GM23338 (cell line): ENCODE measurements around the gene IL18R1. TPM values are rescaled to one million over a fixed set of nuclear protein-coding genes. Genes with fewer than 3 reads are reported as not detected.

ENCODE experiments used
- ATAC-seq: fragments of 200-7000 bp; cut with Tn5 transposase; 3 replicates; pipeline ENCODE4 v1.9.1; 2020
- DNase-seq: peaks from one replicate; pipeline ENCODE4 v3.0.0-alpha.2; 2015; ENCODE audit warnings: low spot score
- H2AFZ ChIP-seq: fragments of 200-600 bp; sonication (generic); 2 replicates; pipeline ENCODE4 v1.8.0; 2016; ENCODE audit warnings: antibody characterized with exemption, mild to moderate bottlenecking, moderate library complexity
- H3F3A ChIP-seq: fragments of 200-600 bp; sonication (generic); replicated peaks from 2 replicates; pipeline ENCODE4 v1.8.0; 2017; ENCODE audit warnings: antibody characterized with exemption, mixed run types, low read depth
- H3K27ac ChIP-seq: fragments of 200-600 bp; sonication (generic); 2 replicates; pipeline ENCODE4 v1.6.1; 2016; ENCODE audit warnings: low read depth
- H3K27me3 ChIP-seq: fragments of 200-600 bp; sonication (generic); 2 replicates; pipeline ENCODE4 v1.8.0; 2016; ENCODE audit warnings: mild to moderate bottlenecking, mixed run types, moderate library complexity; ENCODE audit not compliant: insufficient read depth
- H3K36me3 ChIP-seq: fragments of 200-600 bp; sonication (generic); 2 replicates; pipeline ENCODE4 v1.8.0; 2016; ENCODE audit warnings: mild to moderate bottlenecking; ENCODE audit not compliant: insufficient read depth
- H3K4me1 ChIP-seq: fragments of 200-600 bp; sonication (generic); 2 replicates; pipeline ENCODE4 v1.8.0; 2016; ENCODE audit warnings: mild to moderate bottlenecking, moderate library complexity; ENCODE audit not compliant: insufficient read depth
- H3K4me2 ChIP-seq: fragments of 200-600 bp; sonication (generic); 2 replicates; pipeline ENCODE4 v1.7.1; 2017; ENCODE audit warnings: mixed run types
- H3K4me3 ChIP-seq: fragments of 200-600 bp; sonication (generic); 2 replicates; pipeline ENCODE4 v1.6.1; 2016; ENCODE audit warnings: mixed run types
- H3K79me2 ChIP-seq: fragments of 200-600 bp; sonication (generic); replicated peaks from 2 replicates; pipeline ENCODE4 v1.8.0; 2017; ENCODE audit warnings: mild to moderate bottlenecking; ENCODE audit not compliant: insufficient read depth
- H3K9me2 ChIP-seq: fragments of 200-600 bp; sonication (generic); 2 replicates; pipeline ENCODE4 v1.8.0; 2017; ENCODE audit not compliant: insufficient read depth
- H4K20me1 ChIP-seq: fragments of 200-600 bp; sonication (generic); replicated peaks from 2 replicates; pipeline ENCODE4 v1.8.0; 2017; ENCODE audit warnings: mild to moderate bottlenecking; ENCODE audit not compliant: insufficient read depth
- H3K27ac Mint-ChIP-seq: 2 replicates; pipeline ENCODE4 v1.8.0; 2020; ENCODE audit warnings: inconsistent platforms, mild to moderate bottlenecking, moderate library complexity, mixed read lengths
- H3K27me3 Mint-ChIP-seq: 3 replicates; pipeline ENCODE4 v1.8.0; 2022; ENCODE audit warnings: low read depth, mild to moderate bottlenecking, moderate library complexity, mixed read lengths, inconsistent platforms; ENCODE audit not compliant: insufficient read depth, poor library complexity
- H3K36me3 Mint-ChIP-seq: 3 replicates; pipeline ENCODE4 v1.8.0; 2021; ENCODE audit warnings: low read depth, mild to moderate bottlenecking, inconsistent platforms, moderate library complexity, mixed read lengths
- H3K4me1 Mint-ChIP-seq: 3 replicates; pipeline ENCODE4 v1.8.0; 2020; ENCODE audit warnings: mild to moderate bottlenecking, inconsistent platforms, mixed read lengths
- H3K4me3 Mint-ChIP-seq: 3 replicates; pipeline ENCODE4 v1.8.0; 2021; ENCODE audit warnings: moderate library complexity, mild to moderate bottlenecking, inconsistent platforms, mixed read lengths
- H3K9me3 Mint-ChIP-seq: 3 replicates; pipeline ENCODE4 v1.8.0; 2020; ENCODE audit warnings: moderate library complexity, mild to moderate bottlenecking, inconsistent platforms, mixed read lengths
- CREB1 ChIP-seq: fragments of 250-450 bp; sonication (Bioruptor Pico); IDR thresholded peaks from 2 replicates; pipeline ENCODE4 v1.5.0; 2020; ENCODE audit warnings: low read depth, mild to moderate bottlenecking, moderate library complexity
- JUNB ChIP-seq: IDR thresholded peaks from one replicate; pipeline ENCODE4 v1.6.1; 2016; ENCODE audit warnings: antibody characterized with exemption; ENCODE audit not compliant: unreplicated experiment
- POLR2AphosphoS5 ChIP-seq: IDR thresholded peaks from 2 replicates; pipeline ENCODE4 v1.6.1; 2016; ENCODE audit warnings: antibody characterized with exemption, low read depth
- ZNF114 ChIP-seq: fragments of 250-450 bp; sonication (Bioruptor Pico); IDR thresholded peaks from 2 replicates; pipeline ENCODE4 v1.5.0; 2020; ENCODE audit warnings: mild to moderate bottlenecking, moderate library complexity
- ZNF331 ChIP-seq: fragments of 250-450 bp; sonication (Bioruptor Pico); IDR thresholded peaks from 2 replicates; pipeline ENCODE4 v1.5.0; 2020; ENCODE audit warnings: low read depth, mild to moderate bottlenecking, moderate library complexity
- polyA plus RNA-seq: library from polyadenylated mRNA; unstranded; fragments of >200 nt; fragmentation: Nextera tagmentation; extraction: Ambion mirVana; gene quantifications from 2 replicates; pipeline ENCODE4 v1.2.1, GENCODE V29; 2016
- total RNA-seq: library from RNA; depleted of rRNA; stranded (reverse); fragments of >200 nt; shearing (Covaris generic); gene quantifications from 2 replicates; pipeline ENCODE4 v1.2.3, GENCODE V29; 2014
- TF ChIP-seq, protein P1 (sequence below): IDR thresholded peaks from one replicate; pipeline ENCODE4 v1.6.1; 2018; ENCODE audit warnings: antibody characterized with exemption; ENCODE audit not compliant: unreplicated experiment
- TF ChIP-seq, protein P2 (sequence below): IDR thresholded peaks from 2 replicates; pipeline ENCODE4 v1.6.1; 2016; ENCODE audit warnings: antibody characterized with exemption
- TF ChIP-seq, protein P3 (sequence below): fragments of 250-450 bp; sonication (Bioruptor Pico); IDR thresholded peaks from 2 replicates; pipeline ENCODE4 v1.5.0; 2020; ENCODE audit warnings: mild to moderate bottlenecking, moderate library complexity
- TF ChIP-seq, protein P4 (sequence below), 2 experiments: fragments of 200-600 bp in 1 of 2; sonication (generic) in 1 of 2; conservative IDR thresholded peaks; 2 replicates each; pipeline versions ENCODE4 v1.5.1 to v1.6.1; 2016 to 2017; ENCODE audit warnings: antibody characterized with exemption in 2 of 2, low read depth in 2 of 2, mild to moderate bottlenecking in 2 of 2, moderate library complexity in 1 of 2

The IL18R1 gene
- total and polyA plus RNA-seq, 2 experiments from 2014 or later = 0.17 to 0.39 TPM

DNA sequence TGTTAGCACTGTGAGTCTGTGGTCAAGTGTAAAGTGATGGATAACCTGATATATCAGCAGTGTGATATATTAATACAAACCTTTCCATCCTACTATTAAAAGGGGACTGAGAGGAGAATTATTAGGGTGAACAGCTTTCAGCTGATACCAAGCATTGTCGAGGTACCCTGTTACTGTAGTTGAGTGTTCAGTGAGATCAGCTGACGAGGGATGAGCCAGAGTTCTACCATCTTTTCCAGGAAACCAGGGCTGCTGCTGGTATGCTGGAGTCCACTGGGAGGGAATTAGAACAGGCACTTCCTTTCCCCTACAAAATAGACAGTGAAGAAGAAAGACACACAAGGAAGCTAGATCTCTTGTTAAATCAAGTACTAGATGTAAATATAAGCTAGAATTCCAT lies 67.8 kb downstream of the IL18R1 start:
- Mint-ChIP-seq H3K9me3 (no peaks in the 10 kb centered on the region), H3K4me1 (no peaks in the 10 kb centered on the region), H3K27me3 (no peaks in the 10 kb centered on the region), H3K27ac (no peak overlapping the region; the same call in 1 of the 2 replicates), H3K4me3 (no peak overlapping the region), H3K36me3 (no peaks in the 10 kb centered on the region)
- H3K79me2 ChIP-seq = no peaks in the 10 kb centered on the region
- no peaks in the 10 kb centered on the region for H3K4me1 ChIP-seq
- H3K27ac ChIP-seq = no peak overlapping the region
- no peaks in the 10 kb centered on the region for H3K36me3 ChIP-seq
- no peaks in the 10 kb centered on the region for H4K20me1 ChIP-seq
- no peaks in the 10 kb centered on the region for H3K27me3 ChIP-seq
- ATAC-seq (no peak), DNase-seq (no peak)
- H3K4me2 ChIP-seq = no peak overlapping the region
- no peak overlapping the region for H3K4me3 ChIP-seq
- no peak for TF ChIP-seq JUNB
- TF ChIP-seq ZNF331 (CRISPR knock-in tag) = no peak
- no peak for TF ChIP-seq ZNF114 (CRISPR knock-in tag)
- TF ChIP-seq, protein P1, sequence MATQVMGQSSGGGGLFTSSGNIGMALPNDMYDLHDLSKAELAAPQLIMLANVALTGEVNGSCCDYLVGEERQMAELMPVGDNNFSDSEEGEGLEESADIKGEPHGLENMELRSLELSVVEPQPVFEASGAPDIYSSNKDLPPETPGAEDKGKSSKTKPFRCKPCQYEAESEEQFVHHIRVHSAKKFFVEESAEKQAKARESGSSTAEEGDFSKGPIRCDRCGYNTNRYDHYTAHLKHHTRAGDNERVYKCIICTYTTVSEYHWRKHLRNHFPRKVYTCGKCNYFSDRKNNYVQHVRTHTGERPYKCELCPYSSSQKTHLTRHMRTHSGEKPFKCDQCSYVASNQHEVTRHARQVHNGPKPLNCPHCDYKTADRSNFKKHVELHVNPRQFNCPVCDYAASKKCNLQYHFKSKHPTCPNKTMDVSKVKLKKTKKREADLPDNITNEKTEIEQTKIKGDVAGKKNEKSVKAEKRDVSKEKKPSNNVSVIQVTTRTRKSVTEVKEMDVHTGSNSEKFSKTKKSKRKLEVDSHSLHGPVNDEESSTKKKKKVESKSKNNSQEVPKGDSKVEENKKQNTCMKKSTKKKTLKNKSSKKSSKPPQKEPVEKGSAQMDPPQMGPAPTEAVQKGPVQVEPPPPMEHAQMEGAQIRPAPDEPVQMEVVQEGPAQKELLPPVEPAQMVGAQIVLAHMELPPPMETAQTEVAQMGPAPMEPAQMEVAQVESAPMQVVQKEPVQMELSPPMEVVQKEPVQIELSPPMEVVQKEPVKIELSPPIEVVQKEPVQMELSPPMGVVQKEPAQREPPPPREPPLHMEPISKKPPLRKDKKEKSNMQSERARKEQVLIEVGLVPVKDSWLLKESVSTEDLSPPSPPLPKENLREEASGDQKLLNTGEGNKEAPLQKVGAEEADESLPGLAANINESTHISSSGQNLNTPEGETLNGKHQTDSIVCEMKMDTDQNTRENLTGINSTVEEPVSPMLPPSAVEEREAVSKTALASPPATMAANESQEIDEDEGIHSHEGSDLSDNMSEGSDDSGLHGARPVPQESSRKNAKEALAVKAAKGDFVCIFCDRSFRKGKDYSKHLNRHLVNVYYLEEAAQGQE = no peak
- TF ChIP-seq, protein P2, sequence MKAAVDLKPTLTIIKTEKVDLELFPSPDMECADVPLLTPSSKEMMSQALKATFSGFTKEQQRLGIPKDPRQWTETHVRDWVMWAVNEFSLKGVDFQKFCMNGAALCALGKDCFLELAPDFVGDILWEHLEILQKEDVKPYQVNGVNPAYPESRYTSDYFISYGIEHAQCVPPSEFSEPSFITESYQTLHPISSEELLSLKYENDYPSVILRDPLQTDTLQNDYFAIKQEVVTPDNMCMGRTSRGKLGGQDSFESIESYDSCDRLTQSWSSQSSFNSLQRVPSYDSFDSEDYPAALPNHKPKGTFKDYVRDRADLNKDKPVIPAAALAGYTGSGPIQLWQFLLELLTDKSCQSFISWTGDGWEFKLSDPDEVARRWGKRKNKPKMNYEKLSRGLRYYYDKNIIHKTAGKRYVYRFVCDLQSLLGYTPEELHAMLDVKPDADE = no peak
- no peak for TF ChIP-seq CREB1 (CRISPR knock-in tag)
- 0 out of 2 replicates have a peak, but pooled peaks cover 6% of the 10 kb centered on the region for H3K9me2 ChIP-seq
- no peaks in the 10 kb centered on the region for H3F3A ChIP-seq
- H2AFZ ChIP-seq = no peak overlapping the region

DNA sequence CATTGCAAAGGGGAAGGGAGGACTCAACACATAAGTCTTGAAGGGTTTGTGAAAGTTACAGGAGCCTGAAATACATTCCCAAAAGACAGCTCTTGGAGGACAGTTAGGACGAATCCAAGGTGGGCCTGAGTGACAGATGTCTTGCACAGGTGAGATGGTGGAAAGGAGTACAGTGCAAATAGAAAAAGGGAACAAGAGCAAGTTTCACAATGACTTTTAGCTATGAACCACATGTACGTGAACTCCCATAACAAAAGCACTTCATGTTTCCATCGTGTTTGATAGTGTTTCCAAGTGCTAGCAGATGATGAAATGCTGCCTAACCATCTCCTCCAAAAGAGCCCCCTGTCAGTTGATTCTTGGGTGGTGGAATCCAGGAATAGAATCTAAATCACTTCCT lies 69.2 kb downstream of the IL18R1 start:
- no peaks in the 10 kb centered on the region for H3K27me3 Mint-ChIP-seq
- H3K9me2 ChIP-seq = 0 out of 2 replicates have a peak, but pooled peaks cover 6% of the 10 kb centered on the region
- H3K27ac ChIP-seq = no peak overlapping the region
- H3K4me1 Mint-ChIP-seq = no peaks in the 10 kb centered on the region
- no peak overlapping the region for H3K4me2 ChIP-seq
- H3K4me3 ChIP-seq = no peak overlapping the region
- no peak overlapping the region for H3K27ac Mint-ChIP-seq
- no peaks in the 10 kb centered on the region for H3K9me3 Mint-ChIP-seq
- no peaks in the 10 kb centered on the region for H4K20me1 ChIP-seq
- no peak overlapping the region for H3K4me3 Mint-ChIP-seq
- no peaks in the 10 kb centered on the region for H3F3A ChIP-seq
- ATAC-seq (no peak), DNase-seq (no peak)
- H3K36me3 ChIP-seq = no peaks in the 10 kb centered on the region
- no peaks in the 10 kb centered on the region for H3K36me3 Mint-ChIP-seq
- H3K79me2 ChIP-seq = no peaks in the 10 kb centered on the region
- no peaks in the 10 kb centered on the region for H3K27me3 ChIP-seq
- H2AFZ ChIP-seq = no peak overlapping the region
- H3K4me1 ChIP-seq = no peaks in the 10 kb centered on the region
- TF ChIP-seq ZNF331 (CRISPR knock-in tag) = no peak
- TF ChIP-seq, protein P3, sequence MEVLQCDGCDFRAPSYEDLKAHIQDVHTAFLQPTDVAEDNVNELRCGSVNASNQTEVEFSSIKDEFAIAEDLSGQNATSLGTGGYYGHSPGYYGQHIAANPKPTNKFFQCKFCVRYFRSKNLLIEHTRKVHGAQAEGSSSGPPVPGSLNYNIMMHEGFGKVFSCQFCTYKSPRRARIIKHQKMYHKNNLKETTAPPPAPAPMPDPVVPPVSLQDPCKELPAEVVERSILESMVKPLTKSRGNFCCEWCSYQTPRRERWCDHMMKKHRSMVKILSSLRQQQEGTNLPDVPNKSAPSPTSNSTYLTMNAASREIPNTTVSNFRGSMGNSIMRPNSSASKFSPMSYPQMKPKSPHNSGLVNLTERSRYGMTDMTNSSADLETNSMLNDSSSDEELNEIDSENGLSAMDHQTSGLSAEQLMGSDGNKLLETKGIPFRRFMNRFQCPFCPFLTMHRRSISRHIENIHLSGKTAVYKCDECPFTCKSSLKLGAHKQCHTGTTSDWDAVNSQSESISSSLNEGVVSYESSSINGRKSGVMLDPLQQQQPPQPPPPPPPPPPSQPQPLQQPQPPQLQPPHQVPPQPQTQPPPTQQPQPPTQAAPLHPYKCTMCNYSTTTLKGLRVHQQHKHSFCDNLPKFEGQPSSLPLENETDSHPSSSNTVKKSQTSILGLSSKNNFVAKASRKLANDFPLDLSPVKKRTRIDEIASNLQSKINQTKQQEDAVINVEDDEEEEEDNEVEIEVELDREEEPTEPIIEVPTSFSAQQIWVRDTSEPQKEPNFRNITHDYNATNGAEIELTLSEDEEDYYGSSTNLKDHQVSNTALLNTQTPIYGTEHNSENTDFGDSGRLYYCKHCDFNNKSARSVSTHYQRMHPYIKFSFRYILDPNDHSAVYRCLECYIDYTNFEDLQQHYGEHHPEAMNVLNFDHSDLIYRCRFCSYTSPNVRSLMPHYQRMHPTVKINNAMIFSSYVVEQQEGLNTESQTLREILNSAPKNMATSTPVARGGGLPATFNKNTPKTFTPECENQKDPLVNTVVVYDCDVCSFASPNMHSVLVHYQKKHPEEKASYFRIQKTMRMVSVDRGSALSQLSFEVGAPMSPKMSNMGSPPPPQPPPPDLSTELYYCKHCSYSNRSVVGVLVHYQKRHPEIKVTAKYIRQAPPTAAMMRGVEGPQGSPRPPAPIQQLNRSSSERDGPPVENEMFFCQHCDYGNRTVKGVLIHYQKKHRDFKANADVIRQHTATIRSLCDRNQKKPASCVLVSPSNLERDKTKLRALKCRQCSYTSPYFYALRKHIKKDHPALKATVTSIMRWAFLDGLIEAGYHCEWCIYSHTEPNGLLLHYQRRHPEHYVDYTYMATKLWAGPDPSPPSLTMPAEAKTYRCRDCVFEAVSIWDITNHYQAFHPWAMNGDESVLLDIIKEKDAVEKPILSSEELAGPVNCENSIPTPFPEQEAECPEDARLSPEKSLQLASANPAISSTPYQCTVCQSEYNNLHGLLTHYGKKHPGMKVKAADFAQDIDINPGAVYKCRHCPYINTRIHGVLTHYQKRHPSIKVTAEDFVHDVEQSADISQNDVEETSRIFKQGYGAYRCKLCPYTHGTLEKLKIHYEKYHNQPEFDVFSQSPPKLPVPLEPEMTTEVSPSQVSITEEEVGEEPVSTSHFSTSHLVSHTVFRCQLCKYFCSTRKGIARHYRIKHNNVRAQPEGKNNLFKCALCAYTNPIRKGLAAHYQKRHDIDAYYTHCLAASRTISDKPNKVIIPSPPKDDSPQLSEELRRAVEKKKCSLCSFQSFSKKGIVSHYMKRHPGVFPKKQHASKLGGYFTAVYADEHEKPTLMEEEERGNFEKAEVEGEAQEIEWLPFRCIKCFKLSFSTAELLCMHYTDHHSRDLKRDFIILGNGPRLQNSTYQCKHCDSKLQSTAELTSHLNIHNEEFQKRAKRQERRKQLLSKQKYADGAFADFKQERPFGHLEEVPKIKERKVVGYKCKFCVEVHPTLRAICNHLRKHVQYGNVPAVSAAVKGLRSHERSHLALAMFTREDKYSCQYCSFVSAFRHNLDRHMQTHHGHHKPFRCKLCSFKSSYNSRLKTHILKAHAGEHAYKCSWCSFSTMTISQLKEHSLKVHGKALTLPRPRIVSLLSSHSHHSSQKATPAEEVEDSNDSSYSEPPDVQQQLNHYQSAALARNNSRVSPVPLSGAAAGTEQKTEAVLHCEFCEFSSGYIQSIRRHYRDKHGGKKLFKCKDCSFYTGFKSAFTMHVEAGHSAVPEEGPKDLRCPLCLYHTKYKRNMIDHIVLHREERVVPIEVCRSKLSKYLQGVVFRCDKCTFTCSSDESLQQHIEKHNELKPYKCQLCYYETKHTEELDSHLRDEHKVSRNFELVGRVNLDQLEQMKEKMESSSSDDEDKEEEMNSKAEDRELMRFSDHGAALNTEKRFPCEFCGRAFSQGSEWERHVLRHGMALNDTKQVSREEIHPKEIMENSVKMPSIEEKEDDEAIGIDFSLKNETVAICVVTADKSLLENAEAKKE = no peak
- no peak for TF ChIP-seq JUNB
- no peak for TF ChIP-seq POLR2AphosphoS5
- no peak for TF ChIP-seq ZNF114 (CRISPR knock-in tag)
- TF ChIP-seq, protein P4, sequence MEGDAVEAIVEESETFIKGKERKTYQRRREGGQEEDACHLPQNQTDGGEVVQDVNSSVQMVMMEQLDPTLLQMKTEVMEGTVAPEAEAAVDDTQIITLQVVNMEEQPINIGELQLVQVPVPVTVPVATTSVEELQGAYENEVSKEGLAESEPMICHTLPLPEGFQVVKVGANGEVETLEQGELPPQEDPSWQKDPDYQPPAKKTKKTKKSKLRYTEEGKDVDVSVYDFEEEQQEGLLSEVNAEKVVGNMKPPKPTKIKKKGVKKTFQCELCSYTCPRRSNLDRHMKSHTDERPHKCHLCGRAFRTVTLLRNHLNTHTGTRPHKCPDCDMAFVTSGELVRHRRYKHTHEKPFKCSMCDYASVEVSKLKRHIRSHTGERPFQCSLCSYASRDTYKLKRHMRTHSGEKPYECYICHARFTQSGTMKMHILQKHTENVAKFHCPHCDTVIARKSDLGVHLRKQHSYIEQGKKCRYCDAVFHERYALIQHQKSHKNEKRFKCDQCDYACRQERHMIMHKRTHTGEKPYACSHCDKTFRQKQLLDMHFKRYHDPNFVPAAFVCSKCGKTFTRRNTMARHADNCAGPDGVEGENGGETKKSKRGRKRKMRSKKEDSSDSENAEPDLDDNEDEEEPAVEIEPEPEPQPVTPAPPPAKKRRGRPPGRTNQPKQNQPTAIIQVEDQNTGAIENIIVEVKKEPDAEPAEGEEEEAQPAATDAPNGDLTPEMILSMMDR (conservative IDR thresholded peaks at IDR 0.05; ENCODE audit: low read depth in 2 of 2) = no peak
